Measurements from ENCODE around the gene H19.

The H19 gene

GRCh38 chr11:1969776-1970175 lies 27.9 kb downstream of the H19 start:
- no peaks in the 10 kb centered on the region for H3K36me3 ChIP-seq
- no peak overlapping the region for H3K27ac ChIP-seq
- H3K4me3 ChIP-seq (ENCODE audit: low read depth, low read length): no peak overlapping the region
- no peak for DNase-seq
- H3K9me3 ChIP-seq (ENCODE audit: severe bottlenecking): no peaks in the 10 kb centered on the region
- H3K27me3 ChIP-seq (ENCODE audit: insufficient read depth, low read depth, severe bottlenecking): no peaks in the 10 kb centered on the region
- TF ChIP-seq, protein P1, sequence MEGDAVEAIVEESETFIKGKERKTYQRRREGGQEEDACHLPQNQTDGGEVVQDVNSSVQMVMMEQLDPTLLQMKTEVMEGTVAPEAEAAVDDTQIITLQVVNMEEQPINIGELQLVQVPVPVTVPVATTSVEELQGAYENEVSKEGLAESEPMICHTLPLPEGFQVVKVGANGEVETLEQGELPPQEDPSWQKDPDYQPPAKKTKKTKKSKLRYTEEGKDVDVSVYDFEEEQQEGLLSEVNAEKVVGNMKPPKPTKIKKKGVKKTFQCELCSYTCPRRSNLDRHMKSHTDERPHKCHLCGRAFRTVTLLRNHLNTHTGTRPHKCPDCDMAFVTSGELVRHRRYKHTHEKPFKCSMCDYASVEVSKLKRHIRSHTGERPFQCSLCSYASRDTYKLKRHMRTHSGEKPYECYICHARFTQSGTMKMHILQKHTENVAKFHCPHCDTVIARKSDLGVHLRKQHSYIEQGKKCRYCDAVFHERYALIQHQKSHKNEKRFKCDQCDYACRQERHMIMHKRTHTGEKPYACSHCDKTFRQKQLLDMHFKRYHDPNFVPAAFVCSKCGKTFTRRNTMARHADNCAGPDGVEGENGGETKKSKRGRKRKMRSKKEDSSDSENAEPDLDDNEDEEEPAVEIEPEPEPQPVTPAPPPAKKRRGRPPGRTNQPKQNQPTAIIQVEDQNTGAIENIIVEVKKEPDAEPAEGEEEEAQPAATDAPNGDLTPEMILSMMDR (IDR thresholded peaks at IDR 0.05; ENCODE audit: low read depth, low read length): no peak

GRCh38 chr11:1969035-1969434 lies 28.6 kb downstream of the H19 start:
- DNase-seq: no peak
- no peaks in the 10 kb centered on the region for H3K9me3 ChIP-seq (ENCODE audit: severe bottlenecking)
- no peak overlapping the region for H3K27ac ChIP-seq
- TF ChIP-seq, protein P1 (IDR thresholded peaks at IDR 0.05; ENCODE audit: low read depth, low read length): no peak
- no peak overlapping the region for H3K4me3 ChIP-seq (ENCODE audit: low read depth, low read length)
- H3K36me3 ChIP-seq: no peaks in the 10 kb centered on the region
- no peaks in the 10 kb centered on the region for H3K27me3 ChIP-seq (ENCODE audit: insufficient read depth, low read depth, severe bottlenecking)

DNA sequence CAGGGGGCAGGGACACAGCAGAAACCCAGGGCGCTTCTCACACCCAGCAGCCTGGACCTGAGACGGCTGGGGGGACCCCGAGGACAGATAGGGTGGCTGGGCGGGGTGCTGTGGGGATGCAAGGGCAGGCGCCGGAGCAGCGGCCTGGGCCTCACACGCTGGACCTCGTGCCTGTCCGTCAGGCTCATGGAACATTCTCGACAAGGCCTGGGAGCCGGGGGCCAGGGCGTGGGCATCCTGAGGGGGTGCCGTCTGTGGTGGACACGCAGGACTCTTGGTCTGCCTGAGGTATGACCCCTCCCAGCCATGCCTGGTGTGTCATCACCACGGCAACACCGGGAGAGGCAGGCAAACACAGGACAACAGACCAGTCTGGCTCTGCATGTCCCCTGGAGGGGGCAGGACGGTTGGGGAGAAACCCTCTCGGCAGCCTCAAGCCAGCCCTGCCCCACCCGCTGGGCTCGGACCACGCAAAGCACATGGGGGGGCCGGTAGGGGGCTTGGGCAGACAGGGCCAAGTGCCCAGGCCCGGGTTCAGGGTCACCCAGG lies 29.1 kb downstream of the H19 start:
- DNase-seq: no peak
- Histone ChIP-seq H3K27me3 (ENCODE audit: insufficient read depth, low read depth, severe bottlenecking) (no peaks in the 10 kb centered on the region), H3K9me3 (ENCODE audit: severe bottlenecking) (no peaks in the 10 kb centered on the region), H3K4me3 (ENCODE audit: low read depth, low read length) (no peak overlapping the region), H3K36me3 (no peaks in the 10 kb centered on the region), H3K27ac (no peak overlapping the region)
- TF ChIP-seq, protein P1 (IDR thresholded peaks at IDR 0.05; ENCODE audit: low read depth, low read length): no peak

DNA sequence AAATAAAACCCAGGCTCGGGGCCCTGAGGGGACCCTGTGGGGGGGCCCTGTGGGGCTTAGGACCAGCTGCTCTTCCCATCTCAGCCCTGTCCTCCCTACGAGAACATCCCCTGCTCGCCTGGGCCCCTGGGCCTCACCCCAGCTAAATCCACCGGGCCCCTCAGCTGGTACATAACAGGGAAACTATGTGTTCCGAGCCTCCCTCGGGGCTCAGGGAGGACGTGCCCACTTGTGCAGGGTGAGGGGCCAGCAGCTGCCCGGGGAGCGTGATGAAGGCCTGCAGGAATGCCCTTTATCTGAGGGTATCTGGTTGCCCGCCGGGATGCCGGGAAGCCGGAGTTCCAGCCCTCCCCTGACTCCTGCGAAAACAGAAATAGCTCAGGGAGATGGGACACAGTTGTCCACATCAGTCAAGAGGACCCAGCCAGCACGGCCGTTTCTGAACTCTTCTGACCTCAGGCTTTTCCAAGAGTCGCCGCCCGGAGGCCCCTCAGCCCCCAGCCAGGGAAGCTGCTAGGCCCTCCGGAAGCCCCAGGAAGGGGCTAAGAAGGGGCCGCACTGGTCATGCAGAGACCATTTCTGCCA lies 29.9 kb downstream of the H19 start:
- TF ChIP-seq, protein P1 (IDR thresholded peaks at IDR 0.05; ENCODE audit: low read depth, low read length): no peak
- Histone ChIP-seq H3K36me3 (no peaks in the 10 kb centered on the region), H3K27ac (no peak overlapping the region), H3K27me3 (ENCODE audit: insufficient read depth, low read depth, severe bottlenecking) (no peaks in the 10 kb centered on the region), H3K4me3 (ENCODE audit: low read depth, low read length) (no peak overlapping the region), H3K9me3 (ENCODE audit: severe bottlenecking) (no peaks in the 10 kb centered on the region)
- no peak for DNase-seq

- Histone ChIP-seq H3K36me3 (no peaks in the 10 kb centered on the region), H3K4me3 (ENCODE audit: low read depth, low read length) (no peak overlapping the region), H3K9me3 (ENCODE audit: severe bottlenecking) (no peaks in the 10 kb centered on the region), H3K27ac (no peak overlapping the region), H3K27me3 (ENCODE audit: insufficient read depth, low read depth, severe bottlenecking) (no peaks in the 10 kb centered on the region)
- no peak for DNase-seq
- TF ChIP-seq, protein P1 (IDR thresholded peaks at IDR 0.05; ENCODE audit: low read depth, low read length): no peak
These were observed 31.1 kb downstream of the H19 start for GRCh38 chr11:1966531-1966930.

- Histone ChIP-seq H3K4me3 (ENCODE audit: low read depth, low read length) (no peak overlapping the region), H3K27me3 (ENCODE audit: insufficient read depth, low read depth, severe bottlenecking) (no peaks in the 10 kb centered on the region), H3K9me3 (ENCODE audit: severe bottlenecking) (no peaks in the 10 kb centered on the region), H3K36me3 (no peaks in the 10 kb centered on the region), H3K27ac (no peak overlapping the region)
- TF ChIP-seq, protein P1 (IDR thresholded peaks at IDR 0.05; ENCODE audit: low read depth, low read length): no peak
- no peak for DNase-seq
These were observed 32.7 kb downstream of the H19 start for GRCh38 chr11:1964955-1965354.
